MM.1S (cell line): ENCODE measurements around the gene SPPL3.

Source experiments
- DNase-seq: peaks from one replicate; pipeline ENCODE4 v3.0.0-alpha.2; 2015
- H2AFZ ChIP-seq: fragments of 300-600 bp; sonication (generic); 2 replicates; pipeline ENCODE4 v1.6.0; 2016; ENCODE audit warnings: antibody characterized with exemption, low read length
- H3F3A ChIP-seq: fragments of 300-600 bp; sonication (generic); 2 replicates; pipeline ENCODE4 v1.6.1; 2016; ENCODE audit warnings: mild to moderate bottlenecking, antibody characterized with exemption, low read length, moderate library complexity, mixed read lengths; ENCODE audit not compliant: insufficient read depth
- H3K27ac ChIP-seq: fragments of 300-600 bp; sonication (generic); 2 replicates; pipeline ENCODE4 v1.5.1; 2016; ENCODE audit warnings: mild to moderate bottlenecking, low read length
- H3K27me3 ChIP-seq: fragments of 300-600 bp; sonication (generic); replicated peaks from 2 replicates; pipeline ENCODE4 v1.6.0; 2016; ENCODE audit warnings: low read length; ENCODE audit not compliant: insufficient read depth
- H3K36me3 ChIP-seq: fragments of 300-600 bp; sonication (generic); replicated peaks from 2 replicates; pipeline ENCODE4 v1.6.1; 2016; ENCODE audit warnings: mild to moderate bottlenecking, low read length, mixed read lengths; ENCODE audit not compliant: insufficient read depth
- H3K4me1 ChIP-seq: fragments of 300-600 bp; sonication (generic); 2 replicates; pipeline ENCODE4 v1.6.1; 2016; ENCODE audit warnings: low read length, mixed read lengths
- H3K4me2 ChIP-seq: fragments of 300-600 bp; sonication (generic); 2 replicates; pipeline ENCODE4 v1.6.0; 2016; ENCODE audit warnings: low read depth, low read length
- H3K4me3 ChIP-seq: fragments of 300-600 bp; sonication (generic); 2 replicates; pipeline ENCODE4 v1.5.1; 2016; ENCODE audit warnings: low read length, mixed read lengths
- H3K79me2 ChIP-seq: fragments of 300-600 bp; sonication (generic); 2 replicates; pipeline ENCODE4 v1.6.1; 2016; ENCODE audit warnings: mixed run types, low read length, mixed read lengths
- H3K9ac ChIP-seq: fragments of 300-600 bp; sonication (generic); 2 replicates; pipeline ENCODE4 v1.6.1; 2016; ENCODE audit warnings: low read length, mixed read lengths
- H3K9me2 ChIP-seq: fragments of 300-600 bp; sonication (generic); replicated peaks from 2 replicates; pipeline ENCODE4 v1.6.1; 2016; ENCODE audit warnings: mild to moderate bottlenecking, low read length, mixed read lengths; ENCODE audit not compliant: insufficient read depth
- H3K9me3 ChIP-seq: fragments of 300-600 bp; sonication (generic); replicated peaks from 2 replicates; pipeline ENCODE4 v1.6.1; 2016; ENCODE audit warnings: mild to moderate bottlenecking, low read length, mixed read lengths; ENCODE audit not compliant: insufficient read depth
- H4K20me1 ChIP-seq: fragments of 300-600 bp; sonication (generic); 2 replicates; pipeline ENCODE4 v1.6.1; 2016; ENCODE audit warnings: mild to moderate bottlenecking, low read length, moderate library complexity, mixed read lengths; ENCODE audit not compliant: insufficient read depth
- CTCF ChIP-seq: fragments of 300-600 bp; sonication (generic); IDR thresholded peaks from 2 replicates; pipeline ENCODE4 v1.5.1; 2016; ENCODE audit warnings: antibody characterized with exemption, low read length, mixed read lengths
- EZH2 ChIP-seq: fragments of 300-600 bp; sonication (generic); optimal IDR thresholded peaks from 2 replicates; pipeline ENCODE3; 2017; ENCODE audit warnings: low read depth, mild to moderate bottlenecking, antibody characterized with exemption, low read length, mixed read lengths
- EZH2phosphoT487 ChIP-seq: fragments of 300-600 bp; sonication (generic); IDR thresholded peaks from 2 replicates; pipeline ENCODE4 v1.6.1; 2018; ENCODE audit warnings: antibody characterized with exemption, low read length

The SPPL3 gene

DNA sequence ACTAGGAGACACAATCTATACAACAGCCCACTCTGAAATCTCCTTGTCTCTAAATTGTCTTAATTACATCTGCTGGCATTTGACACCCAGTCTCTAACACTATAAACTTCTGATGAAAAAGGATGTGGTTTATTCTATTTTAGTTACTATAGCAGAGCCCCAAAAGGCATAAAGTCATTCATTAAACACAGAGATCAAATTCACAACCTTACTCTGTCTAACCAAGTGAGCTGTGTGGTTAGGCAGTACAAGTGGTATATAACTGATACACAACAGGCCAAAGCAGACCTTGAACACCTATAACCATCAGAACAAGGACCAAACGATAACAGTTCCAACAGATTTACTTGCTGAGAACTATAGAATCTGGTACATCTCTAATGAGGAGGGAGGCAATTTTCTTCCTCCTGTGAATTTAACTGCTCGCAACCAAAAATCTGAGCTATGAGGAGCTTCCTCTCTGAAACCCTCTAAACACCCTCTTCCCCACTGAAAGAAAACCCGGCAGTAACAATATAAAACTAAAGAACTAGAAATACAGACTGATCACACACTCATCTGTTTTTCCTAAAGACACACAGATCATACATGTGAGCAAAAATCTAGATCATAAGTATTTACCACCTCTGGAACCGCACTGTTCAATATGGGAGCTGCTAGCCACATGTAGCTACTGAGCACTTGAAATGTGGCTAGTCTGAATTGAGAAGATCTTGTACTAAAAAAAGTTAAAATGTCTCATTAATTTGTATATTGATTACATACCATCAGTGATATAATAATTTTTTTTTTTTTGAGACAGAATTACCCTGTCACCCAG is 17.7 kb downstream of the SPPL3 start:
- H2AFZ ChIP-seq, result no peak overlapping the region
- H3K4me1 ChIP-seq, result peaks cover 4% of the 10 kb centered on the region; the same call in 1 of the 2 replicates
- no peaks in the 10 kb centered on the region for H3K9me3 ChIP-seq
- peak overlapping the region; percentile 32; the same call in 1 of the 2 replicates for H3K4me2 ChIP-seq
- H3K79me2 ChIP-seq, result peaks cover 88% of the 10 kb centered on the region
- H3F3A ChIP-seq, result no peaks in the 10 kb centered on the region
- H3K4me3 ChIP-seq, result no peak overlapping the region
- TF ChIP-seq CTCF, result no peak
- TF ChIP-seq EZH2, result no peak
- no peak for TF ChIP-seq EZH2phosphoT487
- DNase-seq, result peak; percentile 18
- no peaks in the 10 kb centered on the region for H3K27me3 ChIP-seq
- no peak overlapping the region for H3K9ac ChIP-seq
- H4K20me1 ChIP-seq, result no peaks in the 10 kb centered on the region
- no peaks in the 10 kb centered on the region for H3K9me2 ChIP-seq
- no peaks in the 10 kb centered on the region for H3K36me3 ChIP-seq
- H3K27ac ChIP-seq, result peak overlapping the region; percentile 44; the same call in 1 of the 2 replicates

DNA sequence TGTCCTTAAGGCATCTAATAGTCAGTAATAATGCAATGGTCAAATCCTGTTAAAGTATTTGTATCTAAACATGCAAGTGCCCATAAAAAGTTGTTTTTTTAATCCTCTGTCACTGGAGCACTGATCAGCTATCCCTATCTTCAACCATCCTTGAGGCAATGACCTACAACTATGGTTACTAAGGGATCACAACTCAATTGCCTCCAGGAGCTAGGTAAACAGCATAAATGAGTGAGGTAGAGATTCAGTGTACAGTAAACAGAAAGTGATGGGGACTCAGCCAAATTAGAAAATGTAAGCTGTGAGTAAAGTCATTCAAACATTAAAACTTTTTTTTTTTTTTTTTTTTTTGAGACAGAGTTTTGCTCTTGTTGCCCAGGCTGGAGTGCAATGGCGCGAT is 18.6 kb downstream of the SPPL3 start:
- Histone ChIP-seq H3K9me2 (no peaks in the 10 kb centered on the region), H3K79me2 (peaks cover 87% of the 10 kb centered on the region), H3K9ac (no peak overlapping the region), H3K27me3 (no peaks in the 10 kb centered on the region), H3K9me3 (no peaks in the 10 kb centered on the region), H3K4me3 (no peak overlapping the region), H4K20me1 (no peaks in the 10 kb centered on the region), H2AFZ (no peak overlapping the region), H3K36me3 (no peaks in the 10 kb centered on the region), H3K27ac (no peak overlapping the region), H3F3A (no peaks in the 10 kb centered on the region), H3K4me2 (no peak overlapping the region), H3K4me1 (peaks cover 4% of the 10 kb centered on the region; the same call in 1 of the 2 replicates)
- TF ChIP-seq EZH2phosphoT487 (no peak), CTCF (no peak), EZH2 (no peak)
- DNase-seq, result no peak

- H4K20me1 ChIP-seq, result no peaks in the 10 kb centered on the region
- H3K4me3 ChIP-seq, result no peak overlapping the region
- no peak overlapping the region for H2AFZ ChIP-seq
- H3K9me3 ChIP-seq, result no peaks in the 10 kb centered on the region
- no peak overlapping the region for H3K9ac ChIP-seq
- no peaks in the 10 kb centered on the region for H3K27me3 ChIP-seq
- TF ChIP-seq CTCF (no peak), EZH2phosphoT487 (no peak), EZH2 (no peak)
- no peak for DNase-seq
- no peaks in the 10 kb centered on the region for H3K9me2 ChIP-seq
- H3K4me2 ChIP-seq, result no peak overlapping the region
- H3F3A ChIP-seq, result no peaks in the 10 kb centered on the region
- H3K4me1 ChIP-seq, result peaks cover 4% of the 10 kb centered on the region; the same call in 1 of the 2 replicates
- H3K36me3 ChIP-seq, result no peaks in the 10 kb centered on the region
- peaks cover 90% of the 10 kb centered on the region for H3K79me2 ChIP-seq
- H3K27ac ChIP-seq, result no peak overlapping the region
Measured at GRCh38 chr12:120884644-120885043, 19.5 kb downstream of the SPPL3 start.
